22Rv1 (cell line): ENCODE measurements around the gene CXCR5.

Experiments
- ZFX ChIP-seq: fragments of 450-650 bp; IDR thresholded peaks from 2 replicates; pipeline ENCODE4 v1.6.1; 2017; ENCODE audit warnings: antibody characterized with exemption, borderline replicate concordance
- TF ChIP-seq, protein P1 (sequence below): fragments of 450-650 bp; IDR thresholded peaks from 2 replicates; pipeline ENCODE4 v1.5.1; 2017; ENCODE audit warnings: mild to moderate bottlenecking

GRCh38 chr11:118910309-118911112, 26.8 kb downstream of the CXCR5 start:
- TF ChIP-seq, protein P1, sequence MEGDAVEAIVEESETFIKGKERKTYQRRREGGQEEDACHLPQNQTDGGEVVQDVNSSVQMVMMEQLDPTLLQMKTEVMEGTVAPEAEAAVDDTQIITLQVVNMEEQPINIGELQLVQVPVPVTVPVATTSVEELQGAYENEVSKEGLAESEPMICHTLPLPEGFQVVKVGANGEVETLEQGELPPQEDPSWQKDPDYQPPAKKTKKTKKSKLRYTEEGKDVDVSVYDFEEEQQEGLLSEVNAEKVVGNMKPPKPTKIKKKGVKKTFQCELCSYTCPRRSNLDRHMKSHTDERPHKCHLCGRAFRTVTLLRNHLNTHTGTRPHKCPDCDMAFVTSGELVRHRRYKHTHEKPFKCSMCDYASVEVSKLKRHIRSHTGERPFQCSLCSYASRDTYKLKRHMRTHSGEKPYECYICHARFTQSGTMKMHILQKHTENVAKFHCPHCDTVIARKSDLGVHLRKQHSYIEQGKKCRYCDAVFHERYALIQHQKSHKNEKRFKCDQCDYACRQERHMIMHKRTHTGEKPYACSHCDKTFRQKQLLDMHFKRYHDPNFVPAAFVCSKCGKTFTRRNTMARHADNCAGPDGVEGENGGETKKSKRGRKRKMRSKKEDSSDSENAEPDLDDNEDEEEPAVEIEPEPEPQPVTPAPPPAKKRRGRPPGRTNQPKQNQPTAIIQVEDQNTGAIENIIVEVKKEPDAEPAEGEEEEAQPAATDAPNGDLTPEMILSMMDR, result no peak
- TF ChIP-seq ZFX, result no peak
